Measurements from ENCODE around the gene FMN1. TPM values are rescaled to one million over a fixed set of nuclear protein-coding genes. Genes with fewer than 3 reads are reported as not detected.

Gene FMN1
- total RNA-seq, 1 experiment from 2014 or later: 0.37 TPM

- no peak overlapping the region for H3K27ac ChIP-seq (ENCODE audit: low read depth, low read length, poor library complexity, severe bottlenecking)
- no peak for DNase-seq (ENCODE audit: low spot score)
- peaks cover 69% of the 10 kb centered on the region for H3K27me3 ChIP-seq (replicated peaks; ENCODE audit: insufficient read depth, low read depth, low read length, poor library complexity)
- H3K4me1 ChIP-seq (ENCODE audit: insufficient read depth, low read length, poor library complexity, severe bottlenecking): no peaks in the 10 kb centered on the region
- no peak overlapping the region for H3K4me3 ChIP-seq (ENCODE audit: low read depth, low read length, poor library complexity, severe bottlenecking)
- ChIA-PET CTCF (no interaction called here), POLR2A (ENCODE audit: low non-redundant PET) (no interaction called here)
- intact Hi-C loops (cut with micrococcal nuclease; ENCODE audit: unreplicated experiment): no loop called here
- no peaks in the 10 kb centered on the region for H3K36me3 ChIP-seq (ENCODE audit: insufficient read depth, low read length, poor library complexity, severe bottlenecking)
- H3K9me3 ChIP-seq (ENCODE audit: low read depth, low read length, poor library complexity, severe bottlenecking): no peaks in the 10 kb centered on the region
- BruUV-seq (replicated peaks): no TSS peak
- TF ChIP-seq CTCF (conservative IDR thresholded peaks at IDR 0.05; ENCODE audit: low read depth, low read length) (no peak), EZH2 (IDR thresholded peaks at IDR 0.05; ENCODE audit: borderline replicate concordance, low read depth, low read length, poor library complexity, severe bottlenecking) (no peak)
These were observed 94.2 kb downstream of the FMN1 start for GRCh38 chr15:33100314-33100713.

GRCh38 chr15:33099739-33100138 is 94.8 kb downstream of the FMN1 start:
- no peaks in the 10 kb centered on the region for H3K4me1 ChIP-seq (ENCODE audit: insufficient read depth, low read length, poor library complexity, severe bottlenecking)
- H3K27me3 ChIP-seq (replicated peaks; ENCODE audit: insufficient read depth, low read depth, low read length, poor library complexity): peaks cover 64% of the 10 kb centered on the region
- intact Hi-C loops (cut with micrococcal nuclease; ENCODE audit: unreplicated experiment): no loop called here
- CTCF ChIA-PET: interaction anchor here (0.7 kb wide), 1 partner anchor 55 kb away, joined by 8 read pairs; no protein-coding TSS in a partner anchor
- BruUV-seq (replicated peaks): no TSS peak
- POLR2A ChIA-PET (ENCODE audit: low non-redundant PET): no interaction called here
- H3K27ac ChIP-seq (ENCODE audit: low read depth, low read length, poor library complexity, severe bottlenecking): no peak overlapping the region
- TF ChIP-seq EZH2 (IDR thresholded peaks at IDR 0.05; ENCODE audit: borderline replicate concordance, low read depth, low read length, poor library complexity, severe bottlenecking) (no peak), CTCF (conservative IDR thresholded peaks at IDR 0.05; ENCODE audit: low read depth, low read length) (no peak)
- no peaks in the 10 kb centered on the region for H3K36me3 ChIP-seq (ENCODE audit: insufficient read depth, low read length, poor library complexity, severe bottlenecking)
- no peak for DNase-seq (ENCODE audit: low spot score)
- H3K9me3 ChIP-seq (ENCODE audit: low read depth, low read length, poor library complexity, severe bottlenecking): no peaks in the 10 kb centered on the region
- H3K4me3 ChIP-seq (ENCODE audit: low read depth, low read length, poor library complexity, severe bottlenecking): no peak overlapping the region

- no peaks in the 10 kb centered on the region for H3K36me3 ChIP-seq (ENCODE audit: insufficient read depth, low read length, poor library complexity, severe bottlenecking)
- H3K27me3 ChIP-seq (replicated peaks; ENCODE audit: insufficient read depth, low read depth, low read length, poor library complexity): peaks cover 58% of the 10 kb centered on the region
- no TSS peak for BruUV-seq (replicated peaks)
- H3K27ac ChIP-seq (ENCODE audit: low read depth, low read length, poor library complexity, severe bottlenecking): no peak overlapping the region
- intact Hi-C loops (cut with micrococcal nuclease; ENCODE audit: unreplicated experiment): no loop called here
- POLR2A ChIA-PET (ENCODE audit: low non-redundant PET): no interaction called here
- CTCF ChIA-PET: interaction anchor here (0.7 kb wide), 1 partner anchor 54 kb away, joined by 8 read pairs; no protein-coding TSS in a partner anchor
- no peak for DNase-seq (ENCODE audit: low spot score)
- H3K4me3 ChIP-seq (ENCODE audit: low read depth, low read length, poor library complexity, severe bottlenecking): no peak overlapping the region
- H3K9me3 ChIP-seq (ENCODE audit: low read depth, low read length, poor library complexity, severe bottlenecking): no peaks in the 10 kb centered on the region
- TF ChIP-seq EZH2 (IDR thresholded peaks at IDR 0.05; ENCODE audit: borderline replicate concordance, low read depth, low read length, poor library complexity, severe bottlenecking) (no peak), CTCF (conservative IDR thresholded peaks at IDR 0.05; ENCODE audit: low read depth, low read length) (no peak)
- H3K4me1 ChIP-seq (ENCODE audit: insufficient read depth, low read length, poor library complexity, severe bottlenecking): no peaks in the 10 kb centered on the region
These were observed 95.3 kb downstream of the FMN1 start for GRCh38 chr15:33099213-33099612.

Measured in A673 (cell line).